Upper lobe of left lung (tissue), 4 donors: Measurements from ENCODE around the gene HAO1.

Source experiments
- CTCF ChIP-seq, 6 experiments: fragments of 450-650 bp in 4 of 6; fragments of 200-600 bp in 2 of 6; sonication (generic) in 2 of 6; IDR thresholded peaks; one replicate each; pipeline ENCODE4 v1.5.1; 2016 to 2019; ENCODE audit warnings: antibody characterized with exemption in 6 of 6
- POLR2AphosphoS5 ChIP-seq, 2 donors: sonication (generic); formaldehyde crosslinking; IDR thresholded peaks; one replicate each; pipeline ENCODE4 v1.5.1; 2017; ENCODE audit warnings: antibody characterized with exemption in 2 of 2

- TF ChIP-seq POLR2AphosphoS5 (IDR thresholded peaks at IDR 0.05) (no peak), CTCF (IDR thresholded peaks at IDR 0.05) (no peak)
Observed at GRCh38 chr20:7841971-7842310, 98.3 kb downstream of the HAO1 start.
